ENCODE results near the gene AMN1.

The AMN1 gene

DNA sequence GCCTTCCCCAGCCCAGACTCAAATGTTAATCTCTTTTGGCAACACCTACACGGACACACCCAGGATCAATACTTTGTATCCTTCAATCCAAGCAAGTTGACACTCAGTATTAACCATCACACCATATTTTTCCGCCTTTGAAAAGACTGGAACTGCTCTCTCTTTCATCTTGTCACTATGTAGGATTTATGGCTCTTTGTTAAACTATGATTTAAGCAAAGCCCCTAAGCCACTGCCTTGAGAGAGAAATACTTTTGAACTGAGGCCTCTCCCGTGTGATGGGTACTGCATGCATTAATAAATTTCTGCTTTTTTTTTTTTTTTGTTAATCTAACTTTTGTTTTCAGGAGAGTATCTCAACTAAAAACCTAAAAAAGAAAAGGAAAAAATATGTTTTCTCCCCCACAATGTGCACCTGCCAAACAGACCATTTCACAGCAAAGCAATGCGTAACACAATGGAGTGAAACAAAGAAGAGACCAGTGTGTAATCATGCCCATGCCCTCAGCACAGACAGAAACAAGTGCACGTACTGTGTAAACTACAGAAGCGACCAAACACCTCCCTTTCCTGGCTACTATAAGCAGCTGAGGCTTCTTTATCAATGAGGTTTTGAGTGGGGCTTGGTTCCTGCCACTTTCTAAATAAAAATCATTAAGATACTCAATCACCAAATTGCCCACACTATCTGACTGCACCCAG lies 97.6 kb downstream of the AMN1 start:
- H4K20me1 ChIP-seq (ENCODE audit: insufficient read depth, low read length), result no peaks in the 10 kb centered on the region

DNA sequence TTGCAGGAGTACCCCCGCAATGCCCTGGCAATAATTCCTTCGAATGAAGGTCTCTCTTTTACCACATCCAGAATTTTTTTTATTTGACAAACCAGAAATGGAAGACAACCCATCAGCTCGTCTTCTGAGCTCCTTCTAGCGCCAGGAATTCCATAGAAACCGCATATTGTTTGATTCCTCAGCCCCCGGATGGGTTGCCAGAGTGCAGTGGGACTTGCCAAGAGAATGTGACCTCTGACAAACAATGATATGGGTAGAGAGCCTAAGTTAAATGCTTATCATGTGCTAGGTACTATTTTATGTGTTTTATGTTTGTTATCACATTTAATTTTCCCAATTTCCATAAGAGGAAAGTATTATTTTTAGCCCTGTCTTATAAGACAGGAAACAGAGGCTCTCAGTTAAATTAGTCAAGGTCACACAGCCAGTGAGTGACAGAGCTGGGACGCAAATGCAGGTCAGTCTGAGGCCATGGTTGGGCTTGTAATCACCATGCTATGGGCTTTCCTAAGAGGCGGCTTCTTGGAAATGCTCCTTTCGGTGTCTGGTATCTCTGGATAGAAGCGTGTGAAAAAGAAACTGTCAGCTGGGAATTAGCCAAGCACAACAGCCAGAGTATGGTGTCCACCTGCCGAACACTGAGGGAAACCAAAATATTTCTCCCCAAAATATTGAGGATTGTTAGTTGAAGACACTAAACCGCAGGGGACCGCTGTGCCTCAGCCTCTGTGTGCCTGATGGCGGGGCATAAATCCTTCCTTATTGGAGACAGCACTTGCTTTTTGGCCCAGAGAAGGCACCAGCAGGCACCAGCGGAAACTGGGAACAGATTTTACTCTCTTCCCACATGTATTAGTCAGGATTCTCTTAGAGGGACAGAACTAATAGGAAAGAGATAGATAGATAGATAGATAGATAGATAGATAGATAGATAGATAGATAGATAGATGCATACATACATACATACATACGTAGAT lies 98.8 kb downstream of the AMN1 start:
- Histone ChIP-seq H2AFZ (ENCODE audit: low read depth, low read length) (no peak overlapping the region), H3K36me3 (replicated peaks; ENCODE audit: low read depth, low read length) (peaks cover 8% of the 10 kb centered on the region), H3K4me1 (ENCODE audit: low read length) (peaks cover 14% of the 10 kb centered on the region; the same call in 1 of the 2 replicates), H3K27me3 (ENCODE audit: low read depth, low read length) (no peaks in the 10 kb centered on the region), H3K4me3 (ENCODE audit: low read length) (no peak overlapping the region), H3K27ac (ENCODE audit: low read length) (no peak overlapping the region), H3K4me2 (ENCODE audit: low read length) (no peak overlapping the region), H3K9ac (ENCODE audit: low read length) (no peak overlapping the region), H4K20me1 (ENCODE audit: insufficient read depth, low read length) (no peaks in the 10 kb centered on the region), H3K9me3 (ENCODE audit: insufficient read depth, low read length) (peaks cover 14% of the 10 kb centered on the region; the same call in 1 of the 2 replicates), H3K79me2 (ENCODE audit: low read length) (no peaks in the 10 kb centered on the region)
- no peak for TF ChIP-seq EZH2phosphoT487 (IDR thresholded peaks at IDR 0.05; ENCODE audit: low read depth)
- TF ChIP-seq, protein P1, sequence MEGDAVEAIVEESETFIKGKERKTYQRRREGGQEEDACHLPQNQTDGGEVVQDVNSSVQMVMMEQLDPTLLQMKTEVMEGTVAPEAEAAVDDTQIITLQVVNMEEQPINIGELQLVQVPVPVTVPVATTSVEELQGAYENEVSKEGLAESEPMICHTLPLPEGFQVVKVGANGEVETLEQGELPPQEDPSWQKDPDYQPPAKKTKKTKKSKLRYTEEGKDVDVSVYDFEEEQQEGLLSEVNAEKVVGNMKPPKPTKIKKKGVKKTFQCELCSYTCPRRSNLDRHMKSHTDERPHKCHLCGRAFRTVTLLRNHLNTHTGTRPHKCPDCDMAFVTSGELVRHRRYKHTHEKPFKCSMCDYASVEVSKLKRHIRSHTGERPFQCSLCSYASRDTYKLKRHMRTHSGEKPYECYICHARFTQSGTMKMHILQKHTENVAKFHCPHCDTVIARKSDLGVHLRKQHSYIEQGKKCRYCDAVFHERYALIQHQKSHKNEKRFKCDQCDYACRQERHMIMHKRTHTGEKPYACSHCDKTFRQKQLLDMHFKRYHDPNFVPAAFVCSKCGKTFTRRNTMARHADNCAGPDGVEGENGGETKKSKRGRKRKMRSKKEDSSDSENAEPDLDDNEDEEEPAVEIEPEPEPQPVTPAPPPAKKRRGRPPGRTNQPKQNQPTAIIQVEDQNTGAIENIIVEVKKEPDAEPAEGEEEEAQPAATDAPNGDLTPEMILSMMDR (IDR thresholded peaks at IDR 0.05; ENCODE audit: low read depth, low read length), result no peak

More for the DNA sequence above, 97.6 kb downstream of the AMN1 start:
- H3K9me3 ChIP-seq (ENCODE audit: insufficient read depth, low read length), result peaks cover 6% of the 10 kb centered on the region; the same call in 1 of the 2 replicates
- no peaks in the 10 kb centered on the region for H3K27me3 ChIP-seq (ENCODE audit: low read depth, low read length)
- H3K79me2 ChIP-seq (ENCODE audit: low read length), result no peaks in the 10 kb centered on the region
- peaks cover 17% of the 10 kb centered on the region for H3K4me1 ChIP-seq (ENCODE audit: low read length)
- TF ChIP-seq, protein P1 (IDR thresholded peaks at IDR 0.05; ENCODE audit: low read depth, low read length), result no peak
- no peak for TF ChIP-seq EZH2phosphoT487 (IDR thresholded peaks at IDR 0.05; ENCODE audit: low read depth)
- no peak overlapping the region for H2AFZ ChIP-seq (ENCODE audit: low read depth, low read length)
- no peak overlapping the region for H3K27ac ChIP-seq (ENCODE audit: low read length)
- H3K4me2 ChIP-seq (ENCODE audit: low read length), result no peak overlapping the region
- no peak overlapping the region for H3K4me3 ChIP-seq (ENCODE audit: low read length)
- H3K36me3 ChIP-seq (replicated peaks; ENCODE audit: low read depth, low read length), result peaks cover 3% of the 10 kb centered on the region
- H3K9ac ChIP-seq (ENCODE audit: low read length), result no peak overlapping the region

DNA sequence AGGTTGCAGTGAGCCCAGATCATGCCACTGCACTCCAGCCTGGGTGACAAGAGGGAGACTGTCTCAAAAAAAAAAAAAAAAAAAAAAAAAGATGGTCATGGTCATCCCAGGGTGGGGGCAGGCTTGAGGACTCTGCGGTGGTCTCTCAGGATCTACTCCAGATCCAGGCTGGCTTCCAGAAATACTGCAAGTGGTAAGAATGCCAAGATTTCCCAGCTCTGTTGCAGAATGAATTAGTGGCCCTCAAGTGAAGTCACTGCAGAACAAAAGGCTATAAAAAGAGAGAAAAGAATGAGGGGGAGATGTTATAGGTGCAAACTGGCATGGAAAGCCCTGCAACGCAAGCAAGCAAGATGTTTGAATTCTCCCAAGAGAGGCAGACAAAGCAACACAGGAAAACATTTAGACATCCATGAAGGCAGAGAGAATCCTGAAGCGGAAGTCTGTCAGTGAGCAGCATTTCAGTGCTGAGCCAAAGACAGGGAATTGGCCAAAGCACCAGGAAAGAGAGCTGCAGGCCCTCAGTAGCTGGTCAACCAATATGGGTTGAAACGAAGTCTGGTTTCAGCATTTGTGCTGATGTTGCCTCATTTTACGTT lies 101.3 kb downstream of the AMN1 start:
- H3K9me3 ChIP-seq (ENCODE audit: insufficient read depth, low read length), result peaks cover 14% of the 10 kb centered on the region; the same call in 1 of the 2 replicates
- no peak overlapping the region for H3K4me2 ChIP-seq (ENCODE audit: low read length)
- H3K27ac ChIP-seq (ENCODE audit: low read length), result no peak overlapping the region
- peaks cover 8% of the 10 kb centered on the region for H3K36me3 ChIP-seq (replicated peaks; ENCODE audit: low read depth, low read length)
- H4K20me1 ChIP-seq (ENCODE audit: insufficient read depth, low read length), result no peaks in the 10 kb centered on the region
- no peak for TF ChIP-seq EZH2phosphoT487 (IDR thresholded peaks at IDR 0.05; ENCODE audit: low read depth)
- TF ChIP-seq, protein P1 (IDR thresholded peaks at IDR 0.05; ENCODE audit: low read depth, low read length), result no peak
- H3K4me3 ChIP-seq (ENCODE audit: low read length), result no peak overlapping the region
- H3K27me3 ChIP-seq (ENCODE audit: low read depth, low read length), result no peaks in the 10 kb centered on the region
- no peaks in the 10 kb centered on the region for H3K79me2 ChIP-seq (ENCODE audit: low read length)
- no peak overlapping the region for H2AFZ ChIP-seq (ENCODE audit: low read depth, low read length)
- H3K9ac ChIP-seq (ENCODE audit: low read length), result no peak overlapping the region
- H3K4me1 ChIP-seq (ENCODE audit: low read length), result peaks cover 14% of the 10 kb centered on the region; the same call in 1 of the 2 replicates

Data from OCI-LY3 (cell line).